GM10847 (cell line): Measurements from ENCODE around the gene SKIDA1.

Experiments used
- POLR2A ChIP-seq: IDR thresholded peaks from 2 replicates; pipeline ENCODE4 v1.6.1; 2011; ENCODE audit not compliant: insufficient read length; ENCODE audit errors: extremely low read depth

SKIDA1 gene

DNA sequence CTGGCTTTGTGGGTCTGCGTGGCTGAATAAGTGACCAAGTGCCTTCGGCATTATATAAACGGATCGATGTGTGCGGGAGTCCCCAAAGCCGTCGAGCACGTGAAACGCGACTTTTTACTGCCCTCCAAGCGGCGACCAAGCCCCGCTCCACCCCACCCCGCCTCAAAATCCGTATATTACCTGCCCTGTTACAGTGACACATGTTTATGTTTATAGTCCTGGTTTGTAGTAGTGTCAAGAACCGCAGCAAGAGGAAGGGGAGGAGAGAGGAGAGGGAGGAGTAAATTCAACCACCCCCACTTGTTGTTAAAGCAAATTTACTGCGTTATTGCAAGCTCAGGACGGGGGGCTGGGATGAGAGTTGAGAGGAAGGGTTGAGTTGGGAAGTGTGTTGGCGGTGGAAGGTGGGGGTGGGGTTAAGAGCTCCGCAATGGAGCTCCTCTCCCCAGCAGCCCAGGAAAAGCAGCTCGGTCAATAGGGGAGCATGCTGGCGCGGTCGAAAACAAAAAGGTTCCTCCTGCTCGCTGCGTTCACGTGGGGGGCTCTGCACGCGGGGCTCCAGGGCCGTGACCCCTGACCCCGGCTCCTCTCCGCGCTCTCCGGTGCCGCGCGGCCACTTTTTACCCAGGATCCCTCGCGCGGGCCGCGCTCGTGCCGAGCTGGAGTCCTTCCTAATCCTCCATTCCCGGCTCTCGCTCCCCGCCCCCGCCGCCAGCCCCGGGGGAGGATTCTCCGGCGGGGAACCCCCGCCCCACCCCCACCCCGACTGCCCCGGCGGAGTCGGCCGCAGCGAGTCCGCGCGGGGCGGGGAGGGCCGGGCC lies at the start of gene SKIDA1:
Gene SKIDA1, minus strand, starts transcription at position 316 of the 821 bp plus-strand sequence. CDS start 7,860 bp downstream, outside the sequence.
- TF ChIP-seq POLR2A, result no peak

DNA sequence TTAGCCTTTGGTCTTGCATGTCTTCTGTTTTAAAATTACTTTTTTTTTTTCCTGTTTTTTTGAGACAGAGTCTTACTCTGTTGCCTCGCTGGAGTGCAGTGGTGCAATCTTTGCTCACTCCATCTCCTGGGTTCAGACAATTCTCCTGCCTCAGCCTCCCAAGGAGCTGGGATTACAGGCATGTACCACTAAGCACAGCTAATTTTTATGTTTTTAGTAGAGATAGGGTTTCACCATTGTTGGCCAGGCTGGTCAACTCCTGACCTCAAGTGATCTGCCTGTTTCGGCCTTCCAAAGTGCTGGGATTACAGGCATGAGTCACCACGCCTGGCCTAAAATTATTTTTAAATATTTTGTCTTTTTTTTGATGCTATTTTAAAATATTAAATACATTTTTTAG lies 47.1 kb upstream of the SKIDA1 start:
- no peak for TF ChIP-seq POLR2A

- TF ChIP-seq POLR2A, result no peak
These were observed 45.5 kb upstream of the SKIDA1 start for GRCh38 chr10:21570761-21571521.

DNA sequence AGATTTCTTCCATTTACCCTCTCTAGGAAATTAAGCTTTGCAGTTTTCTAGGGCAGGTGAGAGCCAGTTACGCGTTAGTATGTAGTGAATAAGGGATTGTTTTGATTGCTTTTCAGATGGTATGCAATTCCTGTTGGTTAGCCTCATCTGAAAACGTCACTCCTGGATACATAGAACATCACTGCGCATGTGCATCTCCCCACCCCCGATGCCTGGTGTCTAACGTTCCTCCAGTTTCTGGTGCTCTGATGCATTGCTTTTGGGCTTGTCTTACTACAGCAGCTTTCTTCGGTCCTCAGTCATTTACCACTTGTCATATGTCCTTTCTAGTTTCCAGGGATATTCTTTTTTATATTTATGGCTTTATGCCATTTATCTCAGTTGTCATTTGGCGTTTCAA lies 31.0 kb upstream of the SKIDA1 start:
- TF ChIP-seq POLR2A, result no peak

GRCh38 chr10:21552638-21553037 lies 27.2 kb upstream of the SKIDA1 start:
- no peak for TF ChIP-seq POLR2A

DNA sequence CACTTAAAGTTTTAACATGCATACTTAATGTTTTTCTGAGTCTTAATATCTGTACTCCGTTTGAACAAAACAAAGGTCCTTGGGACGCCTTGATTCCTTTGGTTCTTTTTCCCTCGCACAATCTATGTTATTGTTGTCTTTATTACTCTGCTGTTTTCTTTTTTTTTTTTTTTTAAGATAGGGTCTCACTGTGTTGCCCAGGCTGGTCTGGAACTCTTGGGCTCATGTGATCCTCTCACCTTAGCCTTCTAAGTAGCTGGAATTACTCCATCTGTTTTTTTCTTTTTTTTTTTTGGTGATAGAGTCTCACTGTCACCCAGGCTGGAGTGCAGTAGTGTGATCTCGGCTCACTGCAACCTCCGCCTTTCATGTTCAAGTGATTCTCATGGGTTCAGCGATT lies 21.8 kb upstream of the SKIDA1 start:
- TF ChIP-seq POLR2A, result no peak

- TF ChIP-seq POLR2A, result no peak
These were observed 11.4 kb upstream of the SKIDA1 start for GRCh38 chr10:21536874-21537273.

DNA sequence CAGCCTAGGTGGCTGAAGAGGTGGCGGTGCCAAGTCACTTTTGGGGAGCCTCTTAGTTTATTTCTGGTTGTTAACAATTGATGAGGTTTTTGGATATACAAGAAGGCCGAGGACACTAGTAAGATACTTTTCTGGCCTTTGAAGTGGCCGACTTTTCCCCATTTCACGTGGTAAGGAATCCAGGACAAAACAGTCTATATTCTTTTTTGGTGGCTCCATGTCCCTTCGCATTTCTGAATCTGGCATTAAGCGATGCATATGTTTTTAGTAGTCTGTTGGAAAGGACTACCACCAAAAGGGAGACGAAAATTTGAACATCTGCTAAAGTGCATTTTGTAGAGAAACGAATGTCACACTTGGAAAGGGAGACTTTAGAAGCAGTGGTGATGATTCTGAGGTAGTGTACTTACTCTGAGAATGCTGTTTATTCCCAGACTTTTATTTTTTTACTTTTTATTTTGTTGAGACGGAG lies 10.0 kb upstream of the SKIDA1 start:
- no peak for TF ChIP-seq POLR2A

DNA sequence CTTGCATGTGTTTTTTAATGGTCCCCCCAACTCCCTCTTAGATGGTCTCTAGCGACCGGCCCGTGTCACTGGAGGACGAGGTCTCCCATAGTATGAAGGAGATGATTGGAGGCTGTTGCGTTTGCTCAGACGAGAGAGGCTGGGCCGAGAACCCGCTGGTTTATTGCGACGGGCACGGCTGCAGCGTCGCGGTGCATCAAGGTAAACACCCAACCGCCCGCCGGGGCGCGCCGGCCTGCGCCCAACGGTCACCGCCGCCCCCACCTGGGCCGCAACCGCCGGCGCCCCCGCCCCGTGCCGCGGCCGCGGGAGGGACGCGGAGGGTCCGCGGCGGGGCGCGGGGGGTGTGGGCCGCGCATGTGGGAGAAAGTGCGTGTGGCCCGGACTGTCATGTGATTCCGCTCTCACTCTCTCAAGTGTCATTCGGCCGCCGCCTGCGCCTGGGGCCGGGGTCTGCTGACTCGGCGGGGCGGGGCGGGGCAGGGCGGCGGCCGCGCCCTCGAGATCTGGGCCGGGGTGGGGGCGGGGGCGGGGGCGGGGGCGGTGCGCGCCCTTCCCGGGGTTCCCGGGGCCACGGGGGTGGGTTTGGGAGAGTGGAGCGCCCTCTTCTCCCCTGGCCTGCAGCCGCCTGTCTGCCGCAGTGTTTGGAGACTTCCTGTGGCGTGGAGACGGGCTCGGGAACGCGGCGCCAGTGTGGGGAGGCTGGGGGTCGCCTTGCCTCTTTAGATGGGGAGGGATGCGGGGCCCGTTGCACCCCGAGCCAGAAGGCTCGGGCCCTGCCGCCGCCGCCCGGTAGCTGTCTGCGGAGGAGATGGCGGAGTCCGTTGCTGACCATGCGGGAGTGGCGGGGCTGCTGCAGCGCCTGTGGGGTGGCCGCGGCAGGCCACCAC lies 9.4 kb upstream of the SKIDA1 start:
- TF ChIP-seq POLR2A, result no peak

DNA sequence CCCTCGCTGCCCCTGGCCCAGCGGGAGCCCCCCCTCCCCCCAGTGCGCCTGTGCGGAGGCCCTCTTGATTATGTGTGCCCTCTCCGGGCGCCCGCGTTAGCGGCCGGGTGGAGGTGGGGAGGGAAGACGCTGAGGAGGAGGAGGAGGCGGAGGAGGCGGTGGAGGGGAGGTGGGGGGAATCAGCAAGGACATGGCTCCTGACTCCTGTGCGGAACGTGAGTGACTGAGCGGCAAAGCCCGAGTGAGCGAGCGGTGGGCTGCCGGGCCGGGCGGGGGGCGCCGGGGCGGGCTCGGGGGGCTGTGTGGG lies 8.8 kb upstream of the SKIDA1 start:
- TF ChIP-seq POLR2A, result no peak

DNA sequence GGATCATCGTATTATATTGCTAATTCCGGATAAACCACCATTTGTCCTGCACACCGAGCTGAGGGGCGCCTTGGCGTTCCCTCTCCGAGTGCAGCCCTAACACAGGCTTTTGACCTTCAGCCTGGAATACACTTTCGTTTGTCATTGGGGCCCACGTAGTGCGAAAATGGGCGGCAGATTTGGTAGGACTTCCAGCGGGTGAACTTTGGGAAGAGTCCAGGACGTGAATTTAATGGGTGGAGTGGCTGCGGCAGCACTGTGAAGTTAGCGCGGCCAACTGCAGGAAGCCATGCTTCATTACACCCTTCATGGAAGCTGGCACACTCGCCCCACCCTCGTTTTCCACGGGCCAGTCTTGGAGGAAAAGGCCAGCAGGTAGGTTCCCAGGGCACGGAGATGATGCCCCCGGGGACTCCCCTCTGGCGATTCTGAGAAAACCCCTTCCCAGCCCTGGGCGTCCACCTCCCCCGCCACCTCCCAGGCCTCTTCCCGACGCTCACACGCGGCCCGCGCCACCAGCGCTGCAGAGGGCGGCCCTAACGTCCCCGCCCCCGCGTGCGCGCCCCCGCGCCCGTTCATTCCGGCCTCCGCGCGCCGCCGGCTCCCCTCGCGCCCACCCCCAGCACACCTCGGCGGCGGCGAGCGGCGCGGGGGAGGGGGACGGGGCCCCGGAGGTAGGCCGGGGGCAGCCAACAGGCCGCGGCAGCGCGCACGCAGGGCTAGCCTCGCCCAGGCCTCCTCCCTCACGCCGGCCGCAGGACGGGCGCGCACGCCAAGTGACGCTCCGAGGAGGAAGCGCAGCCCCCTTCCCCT lies 8.2 kb upstream of the SKIDA1 start, which contains the start of gene MLLT10:
Gene MLLT10, plus strand, starts transcription at position 766 of the 813 bp plus-strand sequence. CDS start 413 bp downstream, outside the sequence.
- TF ChIP-seq POLR2A, result peak; percentile 88

GRCh38 chr10:21532694-21533466 lies 7.4 kb upstream of the SKIDA1 start:
- TF ChIP-seq POLR2A, result no peak

- no peak for TF ChIP-seq POLR2A
These were observed 5.7 kb upstream of the SKIDA1 start for GRCh38 chr10:21531164-21531563.

GRCh38 chr10:21530641-21531040 lies 5.2 kb upstream of the SKIDA1 start:
- TF ChIP-seq POLR2A, result no peak
